ENCODE data around the gene KRT28.

Gene KRT28

DNA sequence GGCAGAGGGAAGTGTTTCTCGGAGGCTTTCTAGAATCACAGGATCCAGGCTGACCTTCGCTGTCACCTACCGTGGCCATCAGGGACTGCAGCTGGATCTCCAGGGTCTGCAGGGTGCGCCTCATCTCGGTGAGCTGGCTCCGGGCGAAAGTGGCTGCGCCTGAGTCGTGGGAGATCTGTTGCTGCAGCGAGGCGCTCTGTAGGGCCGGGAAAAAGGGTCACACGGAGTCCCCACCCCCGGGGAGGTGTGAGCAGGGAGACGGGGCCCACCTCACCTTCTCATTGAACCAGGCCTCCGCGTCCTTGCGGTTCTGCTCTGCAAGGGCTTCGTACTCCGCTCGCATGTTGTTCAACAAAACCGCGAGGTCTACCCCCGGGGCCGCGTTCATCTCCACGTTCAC is 2.9 kb downstream of the KRT28 start:
- WGBS (ENCODE audit: extremely low coverage, insufficient coverage, low lambda C conversion rate): no CpG with 5 or more reads among the region's 27 CpGs
- Histone ChIP-seq H3K27ac (ENCODE audit: low read depth, low read length) (no peak overlapping the region), H3K4ac (ENCODE audit: low read depth, low read length) (no peak overlapping the region)

DNA sequence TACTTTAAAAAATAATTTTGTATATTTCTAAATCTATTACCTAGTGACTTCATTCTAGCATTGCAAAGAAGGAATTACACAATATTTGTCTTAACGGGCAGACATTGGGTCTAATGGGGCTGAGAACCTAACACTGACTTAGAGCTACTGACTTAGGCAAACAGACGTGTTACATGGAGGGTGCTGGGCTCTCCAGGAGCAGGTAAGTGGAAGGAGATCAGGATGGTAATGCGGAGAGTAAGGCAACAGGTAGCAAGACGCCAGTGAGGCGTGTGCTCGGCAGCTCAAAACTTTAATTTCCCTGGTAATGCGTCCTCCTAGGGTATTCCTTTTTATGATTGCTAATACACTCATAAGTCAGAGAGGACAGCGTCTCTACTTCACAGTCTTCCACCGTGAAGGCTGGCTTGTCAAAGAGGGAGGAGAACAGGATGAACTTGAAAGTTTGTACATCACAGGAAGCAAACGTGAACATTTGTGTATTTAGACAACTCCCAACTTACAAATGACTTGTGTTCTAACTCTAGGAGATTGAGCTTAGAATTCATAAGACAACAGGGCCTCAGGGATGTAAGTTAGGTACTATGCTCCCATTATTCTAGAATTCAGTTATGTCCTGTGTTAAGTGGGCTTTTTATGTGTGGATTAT is 4.6 kb downstream of the KRT28 start:
- no peaks in the 10 kb centered on the region for H3K79me1 ChIP-seq (ENCODE audit: low read length)
- no peaks in the 10 kb centered on the region for H3K4me1 ChIP-seq (ENCODE audit: control insufficient read depth, low read depth, low read length)
- no peak overlapping the region for H3K23ac ChIP-seq (ENCODE audit: low read length)
- no peaks in the 10 kb centered on the region for H3K27me3 ChIP-seq (ENCODE audit: insufficient read depth, low read length, poor library complexity)
- DNase-seq: no peak
- H3K79me2 ChIP-seq (ENCODE audit: control insufficient read depth, insufficient read depth, low read length): no peaks in the 10 kb centered on the region
- H2BK15ac ChIP-seq (replicated peaks; ENCODE audit: low read depth): no peak overlapping the region
- no peak overlapping the region for H3K4me3 ChIP-seq (ENCODE audit: low read length)
- no peak overlapping the region for H2BK120ac ChIP-seq (ENCODE audit: low read depth, low read length)
- no peak overlapping the region for H3K4me2 ChIP-seq (ENCODE audit: low read length)
- no peak overlapping the region for H4K8ac ChIP-seq (ENCODE audit: low read depth, low read length)
- H2AK5ac ChIP-seq (ENCODE audit: low read length): no peak overlapping the region
- no peak overlapping the region for H3K4ac ChIP-seq (ENCODE audit: low read depth, low read length)
- H3K9ac ChIP-seq (ENCODE audit: low read length): no peak overlapping the region
- H2BK5ac ChIP-seq (ENCODE audit: low read length): no peak overlapping the region
- WGBS (ENCODE audit: extremely low coverage, insufficient coverage, low lambda C conversion rate): no CpG with 5 or more reads among the region's 10 CpGs
- no peak overlapping the region for H3K56ac ChIP-seq (ENCODE audit: low read length)
- H3K36me3 ChIP-seq (ENCODE audit: control insufficient read depth, insufficient read depth, low read length): no peaks in the 10 kb centered on the region
- no peak overlapping the region for H3K18ac ChIP-seq (ENCODE audit: low read length)
- H3K27ac ChIP-seq (ENCODE audit: low read depth, low read length): no peak overlapping the region
- no peak overlapping the region for H4K5ac ChIP-seq (ENCODE audit: low read length)

More for the DNA sequence above, 2.9 kb downstream of the KRT28 start:
- Histone ChIP-seq H4K5ac (ENCODE audit: low read length) (no peak overlapping the region), H3K4me2 (ENCODE audit: low read length) (no peak overlapping the region), H2BK5ac (ENCODE audit: low read length) (no peak overlapping the region), H3K9ac (ENCODE audit: low read length) (no peak overlapping the region), H3K4me1 (ENCODE audit: control insufficient read depth, low read depth, low read length) (no peaks in the 10 kb centered on the region), H3K56ac (ENCODE audit: low read length) (no peak overlapping the region), H2BK120ac (ENCODE audit: low read depth, low read length) (no peak overlapping the region), H3K18ac (ENCODE audit: low read length) (no peak overlapping the region), H3K23ac (ENCODE audit: low read length) (no peak overlapping the region), H2AK5ac (ENCODE audit: low read length) (no peak overlapping the region), H3K27me3 (ENCODE audit: insufficient read depth, low read length, poor library complexity) (no peaks in the 10 kb centered on the region), H3K79me2 (ENCODE audit: control insufficient read depth, insufficient read depth, low read length) (no peaks in the 10 kb centered on the region), H3K36me3 (ENCODE audit: control insufficient read depth, insufficient read depth, low read length) (no peaks in the 10 kb centered on the region), H4K8ac (ENCODE audit: low read depth, low read length) (no peak overlapping the region), H3K4me3 (ENCODE audit: low read length) (no peak overlapping the region), H2BK15ac (replicated peaks; ENCODE audit: low read depth) (no peak overlapping the region), H3K79me1 (ENCODE audit: low read length) (no peaks in the 10 kb centered on the region)
- DNase-seq: peak; percentile 11

- H2BK120ac ChIP-seq (ENCODE audit: low read depth, low read length): no peak overlapping the region
- H3K4me3 ChIP-seq (ENCODE audit: low read length): no peak overlapping the region
- H3K9ac ChIP-seq (ENCODE audit: low read length): no peak overlapping the region
- DNase-seq: no peak
- H3K23ac ChIP-seq (ENCODE audit: low read length): no peak overlapping the region
- H4K8ac ChIP-seq (ENCODE audit: low read depth, low read length): no peak overlapping the region
- no peak overlapping the region for H4K5ac ChIP-seq (ENCODE audit: low read length)
- no peaks in the 10 kb centered on the region for H3K36me3 ChIP-seq (ENCODE audit: control insufficient read depth, insufficient read depth, low read length)
- H3K18ac ChIP-seq (ENCODE audit: low read length): no peak overlapping the region
- no CpG with 5 or more reads among the region's 2 CpGs for WGBS (ENCODE audit: extremely low coverage, insufficient coverage, low lambda C conversion rate)
- H3K79me2 ChIP-seq (ENCODE audit: control insufficient read depth, insufficient read depth, low read length): no peaks in the 10 kb centered on the region
- H3K4me1 ChIP-seq (ENCODE audit: control insufficient read depth, low read depth, low read length): no peaks in the 10 kb centered on the region
- H3K27ac ChIP-seq (ENCODE audit: low read depth, low read length): no peak overlapping the region
- H2BK15ac ChIP-seq (replicated peaks; ENCODE audit: low read depth): no peak overlapping the region
- H3K56ac ChIP-seq (ENCODE audit: low read length): no peak overlapping the region
- H3K79me1 ChIP-seq (ENCODE audit: low read length): no peaks in the 10 kb centered on the region
- H2BK5ac ChIP-seq (ENCODE audit: low read length): no peak overlapping the region
- H3K4ac ChIP-seq (ENCODE audit: low read depth, low read length): no peak overlapping the region
- H2AK5ac ChIP-seq (ENCODE audit: low read length): no peak overlapping the region
- H3K4me2 ChIP-seq (ENCODE audit: low read length): no peak overlapping the region
- no peaks in the 10 kb centered on the region for H3K27me3 ChIP-seq (ENCODE audit: insufficient read depth, low read length, poor library complexity)
Measured at GRCh38 chr17:40794466-40794865, 5.3 kb downstream of the KRT28 start.

- no peak overlapping the region for H3K27ac ChIP-seq (ENCODE audit: low read depth, low read length)
- H3K4ac ChIP-seq (ENCODE audit: low read depth, low read length): no peak overlapping the region
- H3K56ac ChIP-seq (ENCODE audit: low read length): no peak overlapping the region
- H3K4me3 ChIP-seq (ENCODE audit: low read length): no peak overlapping the region
- no peaks in the 10 kb centered on the region for H3K36me3 ChIP-seq (ENCODE audit: control insufficient read depth, insufficient read depth, low read length)
- H2BK15ac ChIP-seq (replicated peaks; ENCODE audit: low read depth): no peak overlapping the region
- DNase-seq: no peak
- H4K8ac ChIP-seq (ENCODE audit: low read depth, low read length): no peak overlapping the region
- H3K23ac ChIP-seq (ENCODE audit: low read length): no peak overlapping the region
- no peaks in the 10 kb centered on the region for H3K4me1 ChIP-seq (ENCODE audit: control insufficient read depth, low read depth, low read length)
- H3K79me2 ChIP-seq (ENCODE audit: control insufficient read depth, insufficient read depth, low read length): no peaks in the 10 kb centered on the region
- no peak overlapping the region for H3K18ac ChIP-seq (ENCODE audit: low read length)
- H3K79me1 ChIP-seq (ENCODE audit: low read length): no peaks in the 10 kb centered on the region
- H3K27me3 ChIP-seq (ENCODE audit: insufficient read depth, low read length, poor library complexity): no peaks in the 10 kb centered on the region
- no peak overlapping the region for H3K4me2 ChIP-seq (ENCODE audit: low read length)
- H3K9ac ChIP-seq (ENCODE audit: low read length): no peak overlapping the region
- no peak overlapping the region for H4K5ac ChIP-seq (ENCODE audit: low read length)
- H2AK5ac ChIP-seq (ENCODE audit: low read length): no peak overlapping the region
- H2BK5ac ChIP-seq (ENCODE audit: low read length): no peak overlapping the region
- H2BK120ac ChIP-seq (ENCODE audit: low read depth, low read length): no peak overlapping the region
- WGBS (ENCODE audit: extremely low coverage, insufficient coverage, low lambda C conversion rate): no CpG with 5 or more reads among the region's 10 CpGs
Measured at GRCh38 chr17:40793832-40794231, 5.9 kb downstream of the KRT28 start.

GRCh38 chr17:40791787-40792436 is 7.8 kb downstream of the KRT28 start:
- Histone ChIP-seq H3K36me3 (ENCODE audit: control insufficient read depth, insufficient read depth, low read length) (no peaks in the 10 kb centered on the region), H4K8ac (ENCODE audit: low read depth, low read length) (no peak overlapping the region), H2BK120ac (ENCODE audit: low read depth, low read length) (no peak overlapping the region), H3K9ac (ENCODE audit: low read length) (no peak overlapping the region), H3K27me3 (ENCODE audit: insufficient read depth, low read length, poor library complexity) (no peaks in the 10 kb centered on the region), H3K4ac (ENCODE audit: low read depth, low read length) (no peak overlapping the region), H3K79me1 (ENCODE audit: low read length) (no peaks in the 10 kb centered on the region), H3K4me1 (ENCODE audit: control insufficient read depth, low read depth, low read length) (no peaks in the 10 kb centered on the region), H3K18ac (ENCODE audit: low read length) (no peak overlapping the region), H3K4me2 (ENCODE audit: low read length) (no peak overlapping the region), H3K56ac (ENCODE audit: low read length) (no peak overlapping the region), H2AK5ac (ENCODE audit: low read length) (no peak overlapping the region), H2BK15ac (replicated peaks; ENCODE audit: low read depth) (no peak overlapping the region), H2BK5ac (ENCODE audit: low read length) (no peak overlapping the region), H3K27ac (ENCODE audit: low read depth, low read length) (no peak overlapping the region), H3K79me2 (ENCODE audit: control insufficient read depth, insufficient read depth, low read length) (no peaks in the 10 kb centered on the region), H3K4me3 (ENCODE audit: low read length) (no peak overlapping the region), H4K5ac (ENCODE audit: low read length) (no peak overlapping the region), H3K23ac (ENCODE audit: low read length) (no peak overlapping the region)
- DNase-seq: peak; percentile 39
- WGBS (ENCODE audit: extremely low coverage, insufficient coverage, low lambda C conversion rate): no CpG with 5 or more reads among the region's 6 CpGs

DNA sequence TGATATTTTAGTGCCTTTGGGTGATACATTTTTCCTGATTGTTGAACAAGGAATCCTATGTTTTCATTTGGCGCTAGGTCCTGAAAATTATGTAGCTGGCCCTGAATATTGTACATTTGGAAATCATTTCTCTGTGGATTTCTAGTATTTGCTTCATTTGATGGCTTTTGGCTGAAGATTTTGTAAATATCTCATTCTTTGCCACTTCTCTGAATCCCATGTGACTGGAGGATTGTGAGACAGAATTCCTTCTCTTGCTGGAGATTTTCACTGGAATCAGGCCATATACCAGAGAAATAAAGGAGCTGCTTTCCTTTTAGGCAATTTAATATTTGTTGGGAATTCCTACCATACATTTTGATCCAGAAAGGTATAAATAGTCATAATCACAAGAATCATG is 8.6 kb downstream of the KRT28 start:
- H2BK5ac ChIP-seq (ENCODE audit: low read length): no peak overlapping the region
- WGBS (ENCODE audit: extremely low coverage, insufficient coverage, low lambda C conversion rate): no CpG with 5 or more reads among the region's 1 CpG
- no peaks in the 10 kb centered on the region for H3K4me1 ChIP-seq (ENCODE audit: control insufficient read depth, low read depth, low read length)
- H3K9ac ChIP-seq (ENCODE audit: low read length): no peak overlapping the region
- no peaks in the 10 kb centered on the region for H3K79me1 ChIP-seq (ENCODE audit: low read length)
- no peaks in the 10 kb centered on the region for H3K27me3 ChIP-seq (ENCODE audit: insufficient read depth, low read length, poor library complexity)
- DNase-seq: no peak
- H3K4me2 ChIP-seq (ENCODE audit: low read length): no peak overlapping the region
- H2BK15ac ChIP-seq (replicated peaks; ENCODE audit: low read depth): no peak overlapping the region
- H3K23ac ChIP-seq (ENCODE audit: low read length): no peak overlapping the region
- H4K8ac ChIP-seq (ENCODE audit: low read depth, low read length): no peak overlapping the region
- H3K36me3 ChIP-seq (ENCODE audit: control insufficient read depth, insufficient read depth, low read length): no peaks in the 10 kb centered on the region
- H3K56ac ChIP-seq (ENCODE audit: low read length): no peak overlapping the region
- H3K27ac ChIP-seq (ENCODE audit: low read depth, low read length): no peak overlapping the region
- no peak overlapping the region for H2AK5ac ChIP-seq (ENCODE audit: low read length)
- H2BK120ac ChIP-seq (ENCODE audit: low read depth, low read length): no peak overlapping the region
- no peak overlapping the region for H4K5ac ChIP-seq (ENCODE audit: low read length)
- H3K79me2 ChIP-seq (ENCODE audit: control insufficient read depth, insufficient read depth, low read length): no peaks in the 10 kb centered on the region
- no peak overlapping the region for H3K4ac ChIP-seq (ENCODE audit: low read depth, low read length)
- no peak overlapping the region for H3K18ac ChIP-seq (ENCODE audit: low read length)
- no peak overlapping the region for H3K4me3 ChIP-seq (ENCODE audit: low read length)
